SK-N-SH (cell line): Measurements from ENCODE around the gene PHLDB2. TPM values are rescaled to one million over a fixed set of nuclear protein-coding genes. Genes with fewer than 3 reads are reported as not detected.

Source experiments
- CTCF ChIA-PET: fragments of 300-600, 350-600 bp; formaldehyde crosslinking; extraction: SDS; loops from one replicate; lab custom pipeline; 2021; lab: Yijun Ruan, JAX
- POLR2A ChIA-PET: fragments of 350-600 bp; sonication (Branson Sonifier 250); formaldehyde crosslinking; extraction: SDS; loops from one replicate; lab custom pipeline; 2020; ENCODE audit warnings: antibody characterized with exemption, inconsistent platforms; lab: Yijun Ruan, JAX
- DNase-seq: peaks from one replicate; pipeline ENCODE4 v3.0.0; 2012
- H2AFZ ChIP-seq: fragments of 200-600 bp; sonication (generic); 2 replicates; pipeline ENCODE4 v1.8.1; 2016; ENCODE audit warnings: antibody characterized with exemption, mild to moderate bottlenecking, low read depth
- H3F3A ChIP-seq: fragments of 200-600 bp; sonication (generic); replicated peaks from 2 replicates; pipeline ENCODE3; 2016; ENCODE audit warnings: antibody characterized with exemption, mild to moderate bottlenecking; ENCODE audit not compliant: insufficient read depth
- H3K27ac ChIP-seq, 2 experiments: fragments of 200-500 bp in 1 of 2; fragments of 200-600 bp in 1 of 2; sonication (Bioruptor generic) in 1 of 2; sonication (generic), shearing (Covaris generic) in 1 of 2; 2 replicates each; pipeline versions ENCODE4 v1.5.1 to v1.6.1; 2014 to 2016; ENCODE audit warnings: low read depth in 2 of 2, inconsistent platforms in 1 of 2, low read length in 1 of 2, mild to moderate bottlenecking in 1 of 2, mixed read lengths in 1 of 2
- H3K27me3 ChIP-seq: fragments of 200-600 bp; sonication (generic), shearing (Covaris generic); 2 replicates; pipeline ENCODE4 v1.6.1; 2016; ENCODE audit warnings: mixed run types; ENCODE audit not compliant: insufficient read depth
- H3K36me3 ChIP-seq, 2 experiments: fragments of 200-500 bp in 1 of 2; fragments of 200-600 bp in 1 of 2; sonication (Bioruptor generic) in 1 of 2; sonication (generic) in 1 of 2; replicated peaks in 1 of 2; 2 replicates each; pipeline versions ENCODE3 to v1.5.1; 2014 to 2016; ENCODE audit warnings: low read length in 1 of 2, mild to moderate bottlenecking in 1 of 2; ENCODE audit not compliant: insufficient read depth in 2 of 2, control insufficient read depth in 1 of 2
- H3K4me1 ChIP-seq, 2 experiments: fragments of 200-500 bp in 1 of 2; fragments of 200-600 bp in 1 of 2; sonication (Bioruptor generic) in 1 of 2; sonication (generic), shearing (Covaris generic) in 1 of 2; 2 replicates each; pipeline versions ENCODE4 v1.5.1 to v1.6.1; 2014 to 2016; ENCODE audit warnings: low read depth in 1 of 2, low read length in 1 of 2, mixed run types in 1 of 2; ENCODE audit not compliant: insufficient read depth in 2 of 2, control insufficient read depth in 1 of 2
- H3K4me2 ChIP-seq: fragments of 200-600 bp; sonication (generic), shearing (Covaris generic); 2 replicates; pipeline ENCODE4 v1.6.1; 2017; ENCODE audit warnings: mixed run types
- H3K4me3 ChIP-seq, 2 experiments: fragments of 200-500 bp in 1 of 2; fragments of 200-600 bp in 1 of 2; sonication (Bioruptor generic) in 1 of 2; sonication (generic), shearing (Covaris generic) in 1 of 2; 2 replicates each; pipeline versions ENCODE4 v1.5.1 to v1.8.1; 2014 to 2016; ENCODE audit warnings: low read depth in 2 of 2, inconsistent platforms in 1 of 2, low read length in 1 of 2, mild to moderate bottlenecking in 1 of 2, mixed read lengths in 1 of 2, moderate library complexity in 1 of 2
- H3K79me2 ChIP-seq: fragments of 200-600 bp; sonication (generic); 2 replicates; pipeline ENCODE4 v1.8.1; 2017; ENCODE audit warnings: mild to moderate bottlenecking; ENCODE audit not compliant: insufficient read depth
- H3K9ac ChIP-seq: fragments of 200-600 bp; sonication (generic); 2 replicates; pipeline ENCODE4 v1.6.1; 2017; ENCODE audit warnings: mixed run types
- H3K9me2 ChIP-seq: fragments of 200-600 bp; sonication (generic); 2 replicates; pipeline ENCODE4 v1.6.1; 2017; ENCODE audit warnings: mixed run types
- H3K9me3 ChIP-seq: fragments of 200-600 bp; sonication (generic); 2 replicates; pipeline ENCODE4 v1.6.1; 2017; ENCODE audit warnings: mixed run types, mild to moderate bottlenecking, moderate library complexity
- H4K20me1 ChIP-seq: fragments of 200-600 bp; sonication (generic); 2 replicates; pipeline ENCODE4 v1.6.1; 2017; ENCODE audit warnings: mild to moderate bottlenecking, mixed run types; ENCODE audit not compliant: insufficient read depth
- EZH2phosphoT487 ChIP-seq: fragments of 200-600 bp; sonication (generic); IDR thresholded peaks from 2 replicates; pipeline ENCODE4 v1.6.1; 2017; ENCODE audit warnings: low read depth, mixed run types, mild to moderate bottlenecking, antibody characterized with exemption, moderate library complexity, borderline replicate concordance
- GATA2 ChIP-seq: sonication (generic); formaldehyde crosslinking; IDR thresholded peaks from 2 replicates; pipeline ENCODE4 v1.5.0; 2020; ENCODE audit warnings: mild to moderate bottlenecking, missing genetic modification reagents
- IRF3 ChIP-seq: fragments of 150-350 bp; IDR thresholded peaks from 2 replicates; pipeline ENCODE4 v1.6.1; 2016; ENCODE audit warnings: mild to moderate bottlenecking, low read depth, low read length
- JUND ChIP-seq: IDR thresholded peaks from 2 replicates; pipeline ENCODE4 v1.4.0; 2012
- MAX ChIP-seq: IDR thresholded peaks from 2 replicates; pipeline ENCODE4 v1.4.0; 2012; ENCODE audit warnings: low read depth
- MXI1 ChIP-seq: IDR thresholded peaks from 2 replicates; pipeline ENCODE4 v1.6.1; 2012; ENCODE audit warnings: mild to moderate bottlenecking, low read depth, low read length, improper control_type of control experiment
- NFIC ChIP-seq: IDR thresholded peaks from 2 replicates; pipeline ENCODE4 v1.4.0; 2012; ENCODE audit warnings: borderline replicate concordance
- NRF1 ChIP-seq: IDR thresholded peaks from 2 replicates; pipeline ENCODE4 v1.6.1; 2012; ENCODE audit warnings: low read depth, mild to moderate bottlenecking, low read length
- RAD21 ChIP-seq: IDR thresholded peaks from 2 replicates; pipeline ENCODE4 v1.6.1; 2012; ENCODE audit warnings: mild to moderate bottlenecking, low read length
- RCOR1 ChIP-seq: fragments of 150-350 bp; IDR thresholded peaks from 2 replicates; pipeline ENCODE4 v1.6.1; 2017; ENCODE audit warnings: antibody characterized with exemption, low read length
- REST ChIP-seq: IDR thresholded peaks from 2 replicates; pipeline ENCODE4 v1.6.1; 2012; ENCODE audit warnings: mild to moderate bottlenecking, low read depth, low read length, moderate library complexity
- RFX5 ChIP-seq: IDR thresholded peaks from 2 replicates; pipeline ENCODE4 v1.6.1; 2012; ENCODE audit warnings: mild to moderate bottlenecking, improper control_type of control experiment, low read length
- RXRA ChIP-seq: IDR thresholded peaks from 2 replicates; pipeline ENCODE4 v1.4.0; 2012; ENCODE audit warnings: low read depth, mild to moderate bottlenecking, borderline replicate concordance
- TEAD4 ChIP-seq: IDR thresholded peaks from 2 replicates; pipeline ENCODE4 v1.4.0; 2012; ENCODE audit warnings: mild to moderate bottlenecking, borderline replicate concordance; ENCODE audit not compliant: insufficient read depth
- YY1 ChIP-seq: IDR thresholded peaks from 2 replicates; pipeline ENCODE4 v1.4.0; 2012; ENCODE audit warnings: low read depth, mild to moderate bottlenecking
- polyA plus RNA-seq, 3 experiments: library from polyadenylated mRNA; depleted of rRNA; stranded (reverse); fragments of >200 nt; gene quantifications; 2 replicates each; pipeline ENCODE4 v1.2.3, GENCODE V29; 2012

The PHLDB2 gene
- polyA plus RNA-seq, 1 of the 3 experiments (the other 2 are of a cell fraction), result 18.0 TPM

GRCh38 chr3:111937871-111938270, 78.8 kb downstream of the PHLDB2 start:
- Histone ChIP-seq H3K4me1 (peaks cover 0 to 18% of the 10 kb centered on the region in 2 experiments; a peak in 3 of 4 replicates), H3F3A (peaks cover 46% of the 10 kb centered on the region), H3K79me2 (peaks cover 31% of the 10 kb centered on the region; the same call in 1 of the 2 replicates), H3K4me3 (no peak overlapping the region), H4K20me1 (no peaks in the 10 kb centered on the region), H3K9ac (no peak overlapping the region), H3K27me3 (no peaks in the 10 kb centered on the region)
- ChIA-PET CTCF (no interaction called here), POLR2A (no interaction called here)
- DNase-seq, result no peak
- TF ChIP-seq JUND (no peak), GATA2 (CRISPR knock-in tag) (no peak), NRF1 (no peak), TEAD4 (no peak), YY1 (no peak), REST (no peak), MXI1 (no peak), NFIC (no peak), MAX (no peak), IRF3 (no peak), RFX5 (no peak), EZH2phosphoT487 (no peak), RAD21 (no peak), RXRA (no peak), RCOR1 (no peak)
- TF ChIP-seq, all 33 proteins: peak for 0
- no peak overlapping the region for H3K4me2 ChIP-seq
- peaks cover 41 to 73% of the 10 kb centered on the region in 2 experiments for H3K36me3 ChIP-seq
- H3K27ac ChIP-seq, result peak overlapping the region in 1 of 2 experiments; percentile 95; a peak in 2 of 4 replicates
- no peak overlapping the region for H2AFZ ChIP-seq
- no peaks in the 10 kb centered on the region for H3K9me2 ChIP-seq
- no peaks in the 10 kb centered on the region for H3K9me3 ChIP-seq
